Measurements from ENCODE around the gene TMCO4. TPM values are rescaled to one million over a fixed set of nuclear protein-coding genes. Genes with fewer than 3 reads are reported as not detected.

TMCO4 gene
- total and polyA plus RNA-seq, 2 donors (not counting 1 experiment from before 2014, with no cell fraction given): 21.7 to 31.3 TPM

- ChIA-PET CTCF (no interaction called here), POLR2A (no interaction called here)
- Histone ChIP-seq H3K36me3 (replicated peaks in 1 of 2; ENCODE audit: control extremely low read depth in 1 of 2, control insufficient read depth in 1 of 2, extremely low read depth in 1 of 2, insufficient read depth in 2 of 2, low read length in 1 of 2) (no peaks in the 10 kb centered on the region), H3K27me3 (replicated peaks in 1 of 4; ENCODE audit: control extremely low read depth in 1 of 4, control insufficient read depth in 3 of 4, insufficient read depth in 4 of 4, low read length in 3 of 4) (no peaks in the 10 kb centered on the region), H3K79me2 (ENCODE audit: control insufficient read depth, insufficient read depth, low read length) (no peaks in the 10 kb centered on the region), H3K4me3 (ENCODE audit: control extremely low read depth in 1 of 5, extremely low read depth in 1 of 5, insufficient read depth in 1 of 5, low read depth in 2 of 5, low read length in 4 of 5) (no peak overlapping the region), H3K9me3 (ENCODE audit: control extremely low read depth in 1 of 3, control insufficient read depth in 2 of 3, insufficient read depth in 1 of 3, low read length in 2 of 3) (no peaks in the 10 kb centered on the region), H3K4me1 (ENCODE audit: control insufficient read depth in 2 of 2, insufficient read depth in 2 of 2, low read length in 2 of 2) (peaks cover 2 to 9% of the 10 kb centered on the region in 2 donors), H4K20me1 (ENCODE audit: control insufficient read depth, insufficient read depth, low read length, poor library complexity, severe bottlenecking) (no peaks in the 10 kb centered on the region), H2AFZ (ENCODE audit: insufficient read depth, low read depth, low read length, poor library complexity, severe bottlenecking) (no peak overlapping the region), H3K27ac (ENCODE audit: low read length in 2 of 2) (no peak overlapping the region), H3K9ac (ENCODE audit: low read length) (no peak overlapping the region), H3K4me2 (replicated peaks; ENCODE audit: low read depth, low read length, poor library complexity, severe bottlenecking) (no peak overlapping the region)
- H3K27ac Mint-ChIP-seq: no peak overlapping the region
- H3K27me3 Mint-ChIP-seq: peaks cover 21% of the 10 kb centered on the region
- intact Hi-C loops (cut with micrococcal nuclease): no loop called here
- WGBS (ENCODE audit: insufficient coverage): 100% methylated on average over 1 of the region's 6 CpGs
- no peak overlapping the region for H3K4me3 Mint-ChIP-seq
- no peaks in the 10 kb centered on the region for H3K9me3 Mint-ChIP-seq (ENCODE audit: insufficient read depth)
- no peak for DNase-seq
- peaks cover 8% of the 10 kb centered on the region for H3K4me1 Mint-ChIP-seq
- no peak for ATAC-seq (ENCODE audit: low read depth)
- no peak for TF ChIP-seq EZH2 (IDR thresholded peaks at IDR 0.05; ENCODE audit: borderline replicate concordance, insufficient read depth, low read depth, low read length, poor library complexity, severe bottlenecking)
- TF ChIP-seq, protein P1, sequence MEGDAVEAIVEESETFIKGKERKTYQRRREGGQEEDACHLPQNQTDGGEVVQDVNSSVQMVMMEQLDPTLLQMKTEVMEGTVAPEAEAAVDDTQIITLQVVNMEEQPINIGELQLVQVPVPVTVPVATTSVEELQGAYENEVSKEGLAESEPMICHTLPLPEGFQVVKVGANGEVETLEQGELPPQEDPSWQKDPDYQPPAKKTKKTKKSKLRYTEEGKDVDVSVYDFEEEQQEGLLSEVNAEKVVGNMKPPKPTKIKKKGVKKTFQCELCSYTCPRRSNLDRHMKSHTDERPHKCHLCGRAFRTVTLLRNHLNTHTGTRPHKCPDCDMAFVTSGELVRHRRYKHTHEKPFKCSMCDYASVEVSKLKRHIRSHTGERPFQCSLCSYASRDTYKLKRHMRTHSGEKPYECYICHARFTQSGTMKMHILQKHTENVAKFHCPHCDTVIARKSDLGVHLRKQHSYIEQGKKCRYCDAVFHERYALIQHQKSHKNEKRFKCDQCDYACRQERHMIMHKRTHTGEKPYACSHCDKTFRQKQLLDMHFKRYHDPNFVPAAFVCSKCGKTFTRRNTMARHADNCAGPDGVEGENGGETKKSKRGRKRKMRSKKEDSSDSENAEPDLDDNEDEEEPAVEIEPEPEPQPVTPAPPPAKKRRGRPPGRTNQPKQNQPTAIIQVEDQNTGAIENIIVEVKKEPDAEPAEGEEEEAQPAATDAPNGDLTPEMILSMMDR (IDR thresholded peaks at IDR 0.05): no peak
These were observed 5.1 kb upstream of the TMCO4 start for GRCh38 chr1:19804831-19805251.

DNA sequence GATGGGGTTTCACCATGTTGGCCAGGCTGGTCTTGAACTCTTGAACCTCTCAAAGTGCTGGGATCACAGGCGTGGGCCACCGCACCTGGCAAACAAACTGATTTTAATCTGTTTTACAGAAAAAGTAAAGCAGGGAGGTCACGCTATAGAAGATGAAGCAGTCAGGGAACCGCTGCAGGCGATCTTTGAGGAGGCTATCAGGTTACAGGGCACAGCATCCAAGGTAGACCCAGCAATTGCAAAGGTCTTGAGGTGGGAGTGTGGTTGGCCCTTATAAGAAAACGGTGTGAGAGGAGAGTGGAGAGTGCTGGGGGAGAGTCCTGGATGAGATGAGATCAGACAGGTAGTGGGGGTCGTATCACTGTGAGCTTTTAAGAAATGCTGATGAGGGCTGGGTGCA lies 2.6 kb upstream of the TMCO4 start:
- H3K4me2 ChIP-seq (replicated peaks; ENCODE audit: low read depth, low read length, poor library complexity, severe bottlenecking): no peak overlapping the region
- no peaks in the 10 kb centered on the region for H4K20me1 ChIP-seq (ENCODE audit: control insufficient read depth, insufficient read depth, low read length, poor library complexity, severe bottlenecking)
- H3K9ac ChIP-seq (ENCODE audit: low read length): no peak overlapping the region
- H3K9me3 ChIP-seq (ENCODE audit: control extremely low read depth in 1 of 3, control insufficient read depth in 2 of 3, insufficient read depth in 1 of 3, low read length in 2 of 3): no peaks in the 10 kb centered on the region
- no peaks in the 10 kb centered on the region for H3K27me3 ChIP-seq (replicated peaks in 1 of 4; ENCODE audit: control extremely low read depth in 1 of 4, control insufficient read depth in 3 of 4, insufficient read depth in 4 of 4, low read length in 3 of 4)
- DNase-seq (no peak), ATAC-seq (ENCODE audit: low read depth) (no peak)
- 87% methylated on average over 7 of the region's 7 CpGs for WGBS (ENCODE audit: insufficient coverage)
- peaks cover 21% of the 10 kb centered on the region for H3K4me1 Mint-ChIP-seq
- H3K79me2 ChIP-seq (ENCODE audit: control insufficient read depth, insufficient read depth, low read length): no peaks in the 10 kb centered on the region
- no peak overlapping the region for H2AFZ ChIP-seq (ENCODE audit: insufficient read depth, low read depth, low read length, poor library complexity, severe bottlenecking)
- peaks cover 18% of the 10 kb centered on the region for H3K27me3 Mint-ChIP-seq
- no peak overlapping the region for H3K27ac ChIP-seq (ENCODE audit: low read length in 2 of 2)
- H3K9me3 Mint-ChIP-seq (ENCODE audit: insufficient read depth): no peaks in the 10 kb centered on the region
- ChIA-PET CTCF (no interaction called here), POLR2A (no interaction called here)
- no peak overlapping the region for H3K4me3 ChIP-seq (ENCODE audit: control extremely low read depth in 1 of 5, extremely low read depth in 1 of 5, insufficient read depth in 1 of 5, low read depth in 2 of 5, low read length in 4 of 5)
- no peak overlapping the region for H3K27ac Mint-ChIP-seq
- H3K4me3 Mint-ChIP-seq: no peak overlapping the region
- intact Hi-C loops (cut with micrococcal nuclease): no loop called here
- TF ChIP-seq EZH2 (IDR thresholded peaks at IDR 0.05; ENCODE audit: borderline replicate concordance, insufficient read depth, low read depth, low read length, poor library complexity, severe bottlenecking): no peak
- TF ChIP-seq, protein P1 (IDR thresholded peaks at IDR 0.05): no peak
- peaks cover 9 to 24% of the 10 kb centered on the region in 2 donors for H3K4me1 ChIP-seq (ENCODE audit: control insufficient read depth in 2 of 2, insufficient read depth in 2 of 2, low read length in 2 of 2)
- no peaks in the 10 kb centered on the region for H3K36me3 ChIP-seq (replicated peaks in 1 of 2; ENCODE audit: control extremely low read depth in 1 of 2, control insufficient read depth in 1 of 2, extremely low read depth in 1 of 2, insufficient read depth in 2 of 2, low read length in 1 of 2)

All from B cell (primary cell).